Gastrocnemius medialis (tissue), 4 donors: ENCODE measurements around the gene ZBTB49. TPM values are rescaled to one million over a fixed set of nuclear protein-coding genes. Genes with fewer than 3 reads are reported as not detected.

Source experiments
- ATAC-seq, 2 donors: fragments of 150-250 bp; one replicate each; pipeline ENCODE4 v1.9.1; 2016
- DNase-seq, 2 donors: peaks; one replicate each; pipeline ENCODE4 v3.0.0-alpha.2; 2019
- H3K27ac ChIP-seq, 4 donors: fragments of 200-600 bp; sonication (generic); 1 replicate in 1 of 4; 2 replicates in 3 of 4; pipeline ENCODE4 v1.5.1; 2016 to 2018; ENCODE audit warnings: mild to moderate bottlenecking in 2 of 4, moderate library complexity in 1 of 4
- H3K27me3 ChIP-seq, 3 donors: fragments of 200-600 bp; sonication (generic) in 2 of 3; 1 replicate in 1 of 3; 2 replicates in 2 of 3; pipeline versions ENCODE4 v1.5.1 to v1.6.0; 2016 to 2019; ENCODE audit warnings: mild to moderate bottlenecking in 1 of 3, moderate library complexity in 1 of 3
- H3K36me3 ChIP-seq, 2 donors: fragments of 200-600 bp; sonication (generic) in 1 of 2; one replicate each; pipeline ENCODE4 v1.5.1; 2017 to 2018
- H3K4me1 ChIP-seq, 2 donors: fragments of 200-600 bp; sonication (generic) in 1 of 2; one replicate each; pipeline ENCODE4 v1.5.1; 2016 to 2017; ENCODE audit warnings: mild to moderate bottlenecking in 2 of 2
- H3K4me3 ChIP-seq, 4 donors: fragments of 200-600 bp; sonication (generic) in 3 of 4; 1 replicate in 1 of 4; 2 replicates in 3 of 4; pipeline ENCODE4 v1.5.1; 2016 to 2019; ENCODE audit warnings: mild to moderate bottlenecking in 2 of 4
- H3K9me3 ChIP-seq, 3 donors: fragments of 200-600 bp; sonication (generic) in 2 of 3; 1 replicate in 1 of 3; 2 replicates in 2 of 3; pipeline ENCODE4 v1.5.1; 2016 to 2019
- CTCF ChIP-seq, 5 experiments: fragments of 450-650 bp in 3 of 5; fragments of 200-600 bp in 2 of 5; sonication (generic) in 2 of 5; IDR thresholded peaks in 4 of 5; conservative IDR thresholded peaks in 1 of 5; 1 replicate in 4 of 5; 2 replicates in 1 of 5; pipeline ENCODE4 v1.5.1; 2016 to 2019; ENCODE audit warnings: antibody characterized with exemption in 5 of 5, mild to moderate bottlenecking in 3 of 5, moderate library complexity in 3 of 5
- POLR2A ChIP-seq, 2 donors: fragments of 450-650 bp; IDR thresholded peaks; one replicate each; pipeline ENCODE4 v1.6.1; 2017; ENCODE audit warnings: antibody characterized with exemption in 2 of 2, mild to moderate bottlenecking in 2 of 2, moderate library complexity in 2 of 2
- in situ Hi-C, 4 donors: fragments of 200-750 bp; cut with MboI; loops; one replicate each; pipeline versions ENCODE4 v1.15.0 to v1.8.0; 2017; ENCODE audit warnings: low sequenced_read_pairs in 4 of 4
- intact Hi-C: fragments of 100-400 bp; cut with DNase I; formaldehyde crosslinking; loops from one replicate; pipeline ENCODE4 v1.15.1; 2023; ENCODE audit warnings: low total_unique reads
- total RNA-seq, 4 donors: library from RNA; depleted of rRNA; stranded (reverse); fragments of >200 nt; gene quantifications; one replicate each; pipeline versions ENCODE4 v1.1.0 to v1.2.3, GENCODE V29; 2016

The ZBTB49 gene
- total RNA-seq, 4 donors from 2014 or later, result 1.7 to 2.8 (median 2.5) TPM

- Histone ChIP-seq H3K36me3 (no peaks in the 10 kb centered on the region), H3K27ac (no peak overlapping the region), H3K4me1 (no peaks in the 10 kb centered on the region), H3K27me3 (no peaks in the 10 kb centered on the region), H3K9me3 (no peaks in the 10 kb centered on the region), H3K4me3 (no peak overlapping the region)
- no peak for TF ChIP-seq POLR2A (IDR thresholded peaks at IDR 0.05)
- TF ChIP-seq CTCF (IDR thresholded peaks at IDR 0.05 in 4 of 5, conservative IDR thresholded peaks at IDR 0.05 in 1 of 5), result no peak
- in situ Hi-C loops, result no loop called here
- DNase-seq (no peak), ATAC-seq (no peak)
- intact Hi-C loops, result no loop called here
Measured at GRCh38 chr4:4329496-4329895, 39.4 kb downstream of the ZBTB49 start.

- intact Hi-C loops, result no loop called here
- H3K36me3 ChIP-seq, result no peaks in the 10 kb centered on the region
Measured at GRCh38 chr4:4330794-4331193, 40.7 kb downstream of the ZBTB49 start.

GRCh38 chr4:4332529-4332928, 42.5 kb downstream of the ZBTB49 start:
- Histone ChIP-seq H3K9me3 (no peaks in the 10 kb centered on the region), H3K27me3 (no peaks in the 10 kb centered on the region), H3K4me1 (no peaks in the 10 kb centered on the region), H3K4me3 (no peak overlapping the region), H3K27ac (no peak overlapping the region), H3K36me3 (no peaks in the 10 kb centered on the region)
- in situ Hi-C loops, result loop anchor here in 2 of 4 donors (10.0 kb wide), 1 partner anchor 78 kb away; no protein-coding TSS in a partner anchor
- TF ChIP-seq POLR2A (IDR thresholded peaks at IDR 0.05) (no peak), CTCF (IDR thresholded peaks at IDR 0.05 in 4 of 5, conservative IDR thresholded peaks at IDR 0.05 in 1 of 5) (no peak)
- no peak for ATAC-seq
- intact Hi-C loops, result no loop called here
- no peak for DNase-seq

More at GRCh38 chr4:4330794-4331193, 40.7 kb downstream of the ZBTB49 start:
- no peaks in the 10 kb centered on the region for H3K27me3 ChIP-seq
- no peaks in the 10 kb centered on the region for H3K4me1 ChIP-seq
- no peak for ATAC-seq
- in situ Hi-C loops, result loop anchor here in 2 of 4 donors (10.0 kb wide), 1 partner anchor 76 kb away; no protein-coding TSS in a partner anchor
- no peak for TF ChIP-seq CTCF (IDR thresholded peaks at IDR 0.05 in 4 of 5, conservative IDR thresholded peaks at IDR 0.05 in 1 of 5)
- no peak for TF ChIP-seq POLR2A (IDR thresholded peaks at IDR 0.05)
- no peaks in the 10 kb centered on the region for H3K9me3 ChIP-seq
- no peak overlapping the region for H3K4me3 ChIP-seq
- DNase-seq, result no peak
- H3K27ac ChIP-seq, result no peak overlapping the region

- no peaks in the 10 kb centered on the region for H3K9me3 ChIP-seq
- no peaks in the 10 kb centered on the region for H3K36me3 ChIP-seq
- H3K4me3 ChIP-seq, result no peak overlapping the region
- H3K4me1 ChIP-seq, result no peaks in the 10 kb centered on the region
- in situ Hi-C loops, result loop anchor here in 2 of 4 donors (10.0 kb wide), 1 partner anchor 78 kb away; no protein-coding TSS in a partner anchor
- intact Hi-C loops, result no loop called here
- peak in 1 of 2 donors; percentile 18 for DNase-seq
- no peak overlapping the region for H3K27ac ChIP-seq
- no peak for TF ChIP-seq CTCF (IDR thresholded peaks at IDR 0.05 in 4 of 5, conservative IDR thresholded peaks at IDR 0.05 in 1 of 5)
- no peaks in the 10 kb centered on the region for H3K27me3 ChIP-seq
- no peak for ATAC-seq
Measured at GRCh38 chr4:4333265-4333706, 43.2 kb downstream of the ZBTB49 start.
